Stimulated activated effector memory CD8-positive, alpha-beta T cell treated with anti-CD3 and anti-CD28 coated beads, Interleukin-12 subunit alpha, Interleukin-12 subunit beta, amount 100 ng/mL, for 72 hours (primary cell): ENCODE results near the gene GLRA3.
"Not testable (repeated sequence)": the region's sequence is repeated elsewhere in the genome, so short reads cannot be mapped to it uniquely, and the experiment has no call there.

Source experiments
- ATAC-seq: fragments of 150-1000 bp; cut with Tn5 transposase; 2 replicates; pipeline ENCODE4 v1.10.0; 2021
- DNase-seq, 2 donors: peaks; one replicate each; pipeline ENCODE4 v3.0.0; 2021 to 2022; ENCODE audit warnings: low spot score in 2 of 2
- H3K27ac Mint-ChIP-seq: one replicate; pipeline ENCODE4 v1.8.0; 2022; ENCODE audit warnings: mild to moderate bottlenecking, mixed read lengths
- H3K36me3 Mint-ChIP-seq: one replicate; pipeline ENCODE4 v1.8.0; 2022; ENCODE audit warnings: mild to moderate bottlenecking, mixed read lengths
- H3K4me1 Mint-ChIP-seq: one replicate; pipeline ENCODE4 v1.8.0; 2022; ENCODE audit warnings: mixed read lengths
- H3K4me3 Mint-ChIP-seq: one replicate; pipeline ENCODE4 v1.8.0; 2022; ENCODE audit warnings: mild to moderate bottlenecking, mixed read lengths
- H3K9me3 Mint-ChIP-seq: one replicate; pipeline ENCODE4 v1.8.0; 2022; ENCODE audit warnings: mixed read lengths

The GLRA3 gene

GRCh38 chr4:174848596-174848995 is 19.5 kb upstream of the GLRA3 start:
- Mint-ChIP-seq H3K4me3 (no peak overlapping the region), H3K36me3 (no peaks in the 10 kb centered on the region), H3K27ac (no peak overlapping the region), H3K9me3 (no peaks in the 10 kb centered on the region), H3K4me1 (no peaks in the 10 kb centered on the region)
- ATAC-seq (no peak), DNase-seq (no peak)

GRCh38 chr4:174847801-174848427 is 18.9 kb upstream of the GLRA3 start:
- Mint-ChIP-seq H3K9me3 (no peaks in the 10 kb centered on the region), H3K27ac (no peak overlapping the region), H3K36me3 (no peaks in the 10 kb centered on the region), H3K4me3 (no peak overlapping the region), H3K4me1 (no peaks in the 10 kb centered on the region)
- ATAC-seq (no peak), DNase-seq (no peak)

- H3K9me3 Mint-ChIP-seq = peaks cover 4% of the 10 kb centered on the region
- DNase-seq (no peak), ATAC-seq (no peak)
- no peak overlapping the region for H3K27ac Mint-ChIP-seq
- H3K4me1 Mint-ChIP-seq = no peaks in the 10 kb centered on the region
- no peak overlapping the region for H3K4me3 Mint-ChIP-seq
- no peaks in the 10 kb centered on the region for H3K36me3 Mint-ChIP-seq
Measured at GRCh38 chr4:174835536-174835935, 6.5 kb upstream of the GLRA3 start.

DNA sequence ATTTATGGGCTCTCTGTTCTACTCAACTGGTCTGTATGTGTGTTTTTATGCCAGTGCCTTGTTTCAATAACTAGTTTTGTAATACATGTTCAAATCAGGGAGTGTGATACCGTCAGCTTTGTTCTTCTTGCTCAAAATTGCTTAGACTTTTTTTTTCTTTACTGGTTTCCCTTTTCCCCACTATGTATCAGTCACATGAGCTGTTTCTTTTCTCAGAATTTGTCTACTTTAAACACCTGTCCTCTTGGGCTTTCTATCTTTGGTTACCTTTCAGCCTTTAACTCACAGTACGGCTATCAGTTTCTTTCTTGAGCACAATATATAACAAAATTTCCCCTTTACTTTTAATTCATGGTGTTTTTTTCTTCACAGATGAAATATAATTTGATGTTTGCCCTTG is 5.4 kb upstream of the GLRA3 start:
- ATAC-seq (no peak), DNase-seq (no peak)
- Mint-ChIP-seq H3K27ac (no peak overlapping the region), H3K4me1 (no peaks in the 10 kb centered on the region), H3K4me3 (no peak overlapping the region), H3K9me3 (peaks cover 4% of the 10 kb centered on the region), H3K36me3 (no peaks in the 10 kb centered on the region)

GRCh38 chr4:174826660-174827059 is 2.4 kb downstream of the GLRA3 start:
- Mint-ChIP-seq H3K27ac (no peak overlapping the region), H3K4me1 (no peaks in the 10 kb centered on the region), H3K36me3 (no peaks in the 10 kb centered on the region), H3K4me3 (no peak overlapping the region), H3K9me3 (no peaks in the 10 kb centered on the region)
- no peak for DNase-seq
- no peak for ATAC-seq

DNA sequence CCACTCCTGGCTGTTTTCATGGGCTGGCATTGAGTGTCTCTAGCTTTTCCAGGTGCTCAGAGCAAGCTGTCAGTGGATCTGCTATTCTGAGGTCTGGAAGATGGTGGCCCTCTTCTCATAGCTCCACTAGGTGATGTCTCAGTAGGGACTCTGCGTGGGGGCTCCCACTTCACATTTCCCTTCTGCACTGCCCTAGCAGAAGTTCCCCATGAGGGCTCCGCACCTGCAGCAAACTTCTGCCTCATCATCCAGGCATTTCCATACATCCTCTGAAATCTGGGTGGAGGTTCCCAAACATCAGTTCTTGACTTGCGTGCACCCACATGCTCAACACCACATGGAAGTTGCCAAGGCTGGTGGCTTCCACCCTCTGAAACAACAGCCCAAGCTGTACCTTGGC is 13.8 kb downstream of the GLRA3 start:
- no peak overlapping the region for H3K27ac Mint-ChIP-seq
- no peak for ATAC-seq
- no peaks in the 10 kb centered on the region for H3K4me1 Mint-ChIP-seq
- no peaks in the 10 kb centered on the region for H3K9me3 Mint-ChIP-seq
- H3K4me3 Mint-ChIP-seq = no peak overlapping the region
- DNase-seq = no peak
- no peaks in the 10 kb centered on the region for H3K36me3 Mint-ChIP-seq

- no peaks in the 10 kb centered on the region for H3K9me3 Mint-ChIP-seq
- H3K36me3 Mint-ChIP-seq = no peaks in the 10 kb centered on the region
- no peak overlapping the region for H3K4me3 Mint-ChIP-seq
- H3K27ac Mint-ChIP-seq = no peak overlapping the region
- no peak for ATAC-seq
- DNase-seq = no peak
- H3K4me1 Mint-ChIP-seq = no peaks in the 10 kb centered on the region
Measured at GRCh38 chr4:174813292-174813691, 15.8 kb downstream of the GLRA3 start.

DNA sequence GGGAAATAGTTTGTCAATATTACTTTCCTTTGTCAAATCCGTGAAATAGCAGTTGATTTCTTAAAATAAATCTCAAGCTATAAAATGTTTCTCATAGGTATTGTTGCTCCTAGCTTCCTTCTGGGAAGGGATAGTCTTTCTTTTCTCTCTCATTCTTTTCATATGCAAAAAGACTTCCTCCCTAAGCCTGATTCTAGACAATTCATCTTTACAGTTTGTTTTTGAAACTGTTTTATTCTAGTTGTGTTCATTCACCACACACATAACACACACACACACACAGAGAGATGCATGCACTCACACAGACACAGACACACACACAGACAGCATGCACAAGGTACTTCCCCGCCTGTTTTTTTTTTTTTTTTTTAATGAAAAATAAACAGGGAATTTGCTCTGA is 18.2 kb downstream of the GLRA3 start:
- no peak overlapping the region for H3K27ac Mint-ChIP-seq

GRCh38 chr4:174808836-174809235 is 20.2 kb downstream of the GLRA3 start:
- Mint-ChIP-seq H3K36me3 (no peaks in the 10 kb centered on the region), H3K4me3 (no peak overlapping the region), H3K4me1 (no peaks in the 10 kb centered on the region), H3K27ac (no peak overlapping the region), H3K9me3 (peaks cover 5% of the 10 kb centered on the region)
- DNase-seq (no peak), ATAC-seq (no peak)

More for the DNA sequence above, 18.2 kb downstream of the GLRA3 start:
- no peak for ATAC-seq
- DNase-seq = no peak
- no peaks in the 10 kb centered on the region for H3K36me3 Mint-ChIP-seq
- H3K9me3 Mint-ChIP-seq = no peaks in the 10 kb centered on the region
- no peak overlapping the region for H3K4me3 Mint-ChIP-seq
- H3K4me1 Mint-ChIP-seq = no peaks in the 10 kb centered on the region

- DNase-seq = no peak
- no peaks in the 10 kb centered on the region for H3K36me3 Mint-ChIP-seq
- H3K27ac Mint-ChIP-seq = no peak overlapping the region
- H3K4me3 Mint-ChIP-seq = no peak overlapping the region
- ATAC-seq = no peak
- peaks cover 5% of the 10 kb centered on the region for H3K9me3 Mint-ChIP-seq
- H3K4me1 Mint-ChIP-seq = no peaks in the 10 kb centered on the region
Measured at GRCh38 chr4:174808119-174808518, 20.9 kb downstream of the GLRA3 start.

GRCh38 chr4:174805746-174806145 is 23.3 kb downstream of the GLRA3 start:
- Mint-ChIP-seq H3K36me3 (no peaks in the 10 kb centered on the region), H3K4me3 (no peak overlapping the region), H3K9me3 (peaks cover 9% of the 10 kb centered on the region), H3K4me1 (no peaks in the 10 kb centered on the region), H3K27ac (no peak overlapping the region)
- no peak for DNase-seq
- no peak for ATAC-seq

DNA sequence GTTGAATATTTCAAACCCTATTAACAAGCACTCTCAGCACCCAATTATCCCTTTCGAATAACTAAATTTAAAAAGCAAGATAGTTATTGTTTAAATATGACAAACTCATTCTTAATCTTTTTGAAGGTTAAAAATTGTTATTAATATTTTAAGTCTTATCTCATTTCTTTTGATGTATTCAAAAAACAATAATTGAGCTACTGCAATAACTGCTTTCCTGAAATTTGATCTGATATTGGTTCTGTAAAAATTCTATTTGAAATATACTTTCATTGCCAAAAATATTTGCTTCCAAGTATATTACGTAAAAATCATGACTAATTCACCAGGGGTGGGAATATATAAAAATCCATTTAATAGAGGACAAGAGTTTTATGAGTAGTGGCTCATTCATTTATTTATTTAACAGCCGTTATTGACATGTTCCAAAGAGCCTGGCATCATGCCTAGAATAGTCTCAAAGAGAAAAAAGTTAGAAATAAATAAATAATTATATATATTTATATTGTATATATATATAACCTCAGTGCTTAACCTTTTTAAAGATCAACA is 34.4 kb downstream of the GLRA3 start:
- ATAC-seq (no peak), DNase-seq (no peak)
- Mint-ChIP-seq H3K9me3 (no peaks in the 10 kb centered on the region), H3K4me1 (no peaks in the 10 kb centered on the region), H3K27ac (no peak overlapping the region), H3K36me3 (no peaks in the 10 kb centered on the region), H3K4me3 (no peak overlapping the region)

DNA sequence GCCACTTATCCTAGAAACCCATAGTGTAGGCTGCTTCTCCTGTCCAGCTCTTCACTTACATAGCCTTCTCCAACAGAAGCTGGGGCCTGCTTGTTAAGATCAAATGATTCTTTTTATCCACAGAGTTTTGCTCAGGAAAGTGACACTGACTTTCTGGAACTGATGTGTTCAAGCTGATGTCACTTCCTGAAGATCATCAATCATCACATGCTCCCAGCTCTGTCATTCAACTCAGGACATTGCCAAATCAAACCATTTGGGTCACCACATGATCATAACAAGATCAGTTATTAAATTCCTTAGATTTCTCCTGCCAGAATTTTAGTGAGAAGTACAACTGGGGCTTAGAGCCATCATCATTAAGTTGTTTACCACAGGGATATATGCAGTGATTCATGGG is 39.4 kb downstream of the GLRA3 start:
- Mint-ChIP-seq H3K9me3 (no peaks in the 10 kb centered on the region), H3K36me3 (no peaks in the 10 kb centered on the region)
- no peak for ATAC-seq

DNA sequence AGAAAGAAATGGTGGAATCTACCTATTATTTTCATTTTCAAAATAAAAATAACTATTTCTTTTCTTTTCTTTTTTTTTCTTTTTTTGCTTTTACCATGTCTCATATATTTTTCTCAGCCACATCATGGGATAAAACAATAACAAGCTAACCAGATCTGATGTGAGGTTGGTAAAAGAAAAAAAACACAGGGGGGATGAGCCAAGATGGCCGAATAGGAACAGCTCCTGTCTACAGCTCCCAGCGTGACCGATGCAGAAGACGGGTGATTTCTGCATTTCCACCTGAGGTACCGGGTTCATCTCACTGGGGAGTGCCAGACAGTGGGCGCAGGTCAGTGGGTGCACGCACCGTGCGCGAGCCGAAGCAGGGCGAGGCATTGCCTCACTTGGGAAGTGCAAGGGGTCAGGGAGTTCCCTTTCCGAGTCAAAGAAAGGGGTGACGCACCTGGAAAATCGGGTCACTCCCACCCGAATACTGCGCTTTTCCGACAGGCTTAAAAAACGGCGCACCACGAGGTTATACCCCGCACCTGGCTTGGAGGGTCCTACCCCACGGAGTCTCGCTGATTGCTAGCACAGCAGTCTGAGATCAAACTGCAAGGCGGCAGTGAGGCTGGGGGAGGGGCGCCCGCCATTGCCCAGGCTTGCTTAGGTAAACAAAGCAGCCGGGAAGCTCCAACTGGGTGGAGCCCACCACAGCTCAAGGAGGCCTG is 50.6 kb downstream of the GLRA3 start:
- not testable (repeated sequence) for H3K27ac Mint-ChIP-seq, ATAC-seq, H3K4me3 Mint-ChIP-seq, H3K4me1 Mint-ChIP-seq, H3K9me3 Mint-ChIP-seq, DNase-seq, H3K36me3 Mint-ChIP-seq

More for the DNA sequence above, 39.4 kb downstream of the GLRA3 start:
- no peak for DNase-seq
- Mint-ChIP-seq H3K27ac (no peak overlapping the region), H3K4me1 (no peaks in the 10 kb centered on the region), H3K4me3 (no peak overlapping the region)

DNA sequence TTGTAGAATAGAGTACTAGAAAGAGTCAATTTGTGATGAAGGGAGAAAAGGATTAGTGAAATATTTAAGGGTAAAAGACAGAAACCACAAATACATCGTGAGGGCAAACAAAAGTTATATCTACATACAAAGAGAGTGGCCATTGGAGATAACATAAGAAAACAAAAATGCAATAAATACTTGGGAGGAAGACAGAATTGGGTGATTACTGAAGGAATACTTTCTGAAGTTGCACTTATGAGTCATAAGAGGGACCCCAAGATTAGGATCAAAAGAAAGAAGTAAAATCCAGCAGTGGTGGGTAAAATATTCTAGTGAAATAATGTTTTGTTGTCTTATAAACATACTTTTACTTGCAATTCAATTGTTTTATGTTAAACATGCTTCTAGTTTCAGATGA is 53.7 kb downstream of the GLRA3 start:
- DNase-seq (no peak), ATAC-seq (no peak)
- H3K4me3 Mint-ChIP-seq = no peak overlapping the region
- H3K9me3 Mint-ChIP-seq = peaks cover 8% of the 10 kb centered on the region
- no peak overlapping the region for H3K27ac Mint-ChIP-seq
- no peaks in the 10 kb centered on the region for H3K4me1 Mint-ChIP-seq
- no peaks in the 10 kb centered on the region for H3K36me3 Mint-ChIP-seq

DNA sequence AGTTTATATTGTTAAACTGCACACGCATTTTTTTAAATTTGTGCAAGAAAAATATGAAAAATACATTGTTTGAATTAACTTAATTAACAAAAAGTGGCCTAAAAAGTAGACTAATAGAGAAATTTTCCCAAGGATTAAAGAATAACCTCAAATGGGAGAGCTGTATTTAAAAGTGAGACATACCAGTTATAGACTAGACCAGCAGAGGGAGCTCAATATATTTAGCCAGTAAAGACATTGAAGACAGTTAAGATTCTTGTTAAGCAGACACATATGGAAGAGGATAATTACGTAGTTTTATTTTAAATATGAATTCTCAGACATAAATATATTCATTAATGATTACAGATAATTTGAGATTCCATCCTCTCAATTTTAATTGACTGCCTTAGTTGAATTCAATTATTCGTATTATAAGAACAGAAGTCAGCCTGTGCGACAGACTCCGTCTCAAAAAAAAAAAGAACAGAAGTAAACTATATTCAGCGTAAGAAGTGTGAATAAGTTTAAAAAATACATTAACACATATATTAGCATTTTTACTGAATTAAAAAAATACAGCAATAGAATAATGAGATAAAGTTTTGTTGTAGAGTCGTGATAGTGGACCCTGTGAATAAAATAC is 64.8 kb downstream of the GLRA3 start:
- Mint-ChIP-seq H3K4me1 (no peaks in the 10 kb centered on the region), H3K4me3 (no peak overlapping the region), H3K27ac (no peak overlapping the region), H3K36me3 (no peaks in the 10 kb centered on the region), H3K9me3 (no peaks in the 10 kb centered on the region)
- ATAC-seq (no peak), DNase-seq (no peak)
